ENCODE results near the gene TLE4. TPM values are rescaled to one million over a fixed set of nuclear protein-coding genes. Genes with fewer than 3 reads are reported as not detected.
A peak's percentile ranks its signal among the peaks of the same experiment; 100 is the strongest.
"Not testable (repeated sequence)": the region's sequence is repeated elsewhere in the genome, so short reads cannot be mapped to it uniquely, and the experiment has no call there.

The TLE4 gene
- total and polyA plus RNA-seq, 7 experiments from 2014 or later, result 21.0 to 196 (median 102) TPM

- peaks cover 2 to 33% (median 13%) of the 10 kb centered on the region in 7 donors for H3K4me1 Mint-ChIP-seq
- no peaks in the 10 kb centered on the region for H3K27me3 Mint-ChIP-seq
- peaks cover 0 to 10% (median 0%) of the 10 kb centered on the region in 3 experiments for H3K36me3 ChIP-seq (ENCODE audit: control insufficient read depth in 2 of 3, insufficient read depth in 3 of 3, low read length in 3 of 3)
- no peaks in the 10 kb centered on the region for H3K27me3 ChIP-seq (ENCODE audit: control insufficient read depth in 2 of 2, insufficient read depth in 2 of 2, low read length in 2 of 2)
- H3K27ac ChIP-seq (ENCODE audit: low read depth, low read length), result no peak overlapping the region
- no peak overlapping the region for H3K4me3 ChIP-seq (ENCODE audit: low read length)
- peaks cover 3 to 56% (median 39%) of the 10 kb centered on the region in 5 donors for H3K36me3 Mint-ChIP-seq
- DNase-seq (no peak), ATAC-seq (no peak)
- POLR2A ChIA-PET, result no interaction called here
- no peaks in the 10 kb centered on the region for H3K4me1 ChIP-seq (ENCODE audit: control insufficient read depth in 2 of 2, insufficient read depth in 2 of 2, low read length in 2 of 2)
- H3K4me3 Mint-ChIP-seq, result no peak overlapping the region
- CTCF ChIA-PET, result no interaction called here
- intact Hi-C loops (cut with micrococcal nuclease), result no loop called here
- peak overlapping the region in 1 of 9 donors; percentile 13 for H3K27ac Mint-ChIP-seq
- H3K9me3 Mint-ChIP-seq, result peaks cover 0 to 1% (median 0%) of the 10 kb centered on the region in 11 donors
- H3K9me3 ChIP-seq (ENCODE audit: control insufficient read depth in 2 of 3, low read length in 3 of 3), result no peaks in the 10 kb centered on the region
Observed at GRCh38 chr9:79652598-79652997, 80.8 kb downstream of the TLE4 start.

GRCh38 chr9:79654591-79655382 lies 83.0 kb downstream of the TLE4 start:
- H3K4me1 Mint-ChIP-seq, result peaks cover 2 to 50% (median 23%) of the 10 kb centered on the region in 7 donors
- peaks cover 3 to 68% (median 45%) of the 10 kb centered on the region in 5 donors for H3K36me3 Mint-ChIP-seq
- POLR2A ChIA-PET; intact Hi-C loops (cut with micrococcal nuclease); H3K9me3 ChIP-seq (ENCODE audit: control insufficient read depth in 2 of 3, low read length in 3 of 3); CTCF ChIA-PET; H3K27ac ChIP-seq (ENCODE audit: low read depth, low read length); H3K4me3 ChIP-seq (ENCODE audit: low read length); DNase-seq; H3K4me1 ChIP-seq (ENCODE audit: control insufficient read depth in 2 of 2, insufficient read depth in 2 of 2, low read length in 2 of 2); H3K4me3 Mint-ChIP-seq; H3K27me3 ChIP-seq (ENCODE audit: control insufficient read depth in 2 of 2, insufficient read depth in 2 of 2, low read length in 2 of 2); H3K27me3 Mint-ChIP-seq; H3K9me3 Mint-ChIP-seq; ATAC-seq: not testable (repeated sequence)
- peak overlapping the region in 1 of 9 donors; percentile 44 for H3K27ac Mint-ChIP-seq
- H3K36me3 ChIP-seq (ENCODE audit: control insufficient read depth in 2 of 3, insufficient read depth in 3 of 3, low read length in 3 of 3), result peaks cover 0 to 10% (median 0%) of the 10 kb centered on the region in 3 experiments

DNA sequence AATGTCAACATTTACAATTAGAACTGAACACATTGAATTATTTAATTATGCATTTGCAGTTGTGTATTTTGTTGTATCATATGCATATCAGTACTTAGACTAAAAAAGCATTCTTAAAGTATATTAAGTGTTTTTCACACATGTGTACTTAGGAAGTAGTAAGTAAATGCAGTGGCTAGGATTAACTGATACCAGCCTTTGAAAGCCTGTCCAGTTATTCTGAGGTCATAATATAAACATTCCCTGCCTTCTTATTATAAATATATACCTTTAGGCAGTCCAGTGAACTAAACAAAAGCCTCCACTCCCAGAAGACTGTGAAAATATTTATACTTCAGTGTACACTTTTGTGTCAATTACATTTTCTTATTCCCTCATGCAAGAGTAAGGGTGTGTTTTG lies 83.8 kb downstream of the TLE4 start:
- CTCF ChIA-PET, result no interaction called here
- no peaks in the 10 kb centered on the region for H3K4me1 ChIP-seq (ENCODE audit: control insufficient read depth in 2 of 2, insufficient read depth in 2 of 2, low read length in 2 of 2)
- no peaks in the 10 kb centered on the region for H3K9me3 ChIP-seq (ENCODE audit: control insufficient read depth in 2 of 3, low read length in 3 of 3)
- peaks cover 0 to 52% (median 23%) of the 10 kb centered on the region in 7 donors for H3K4me1 Mint-ChIP-seq
- intact Hi-C loops (cut with micrococcal nuclease), result no loop called here
- peaks cover 3 to 64% (median 40%) of the 10 kb centered on the region in 5 donors for H3K36me3 Mint-ChIP-seq
- H3K4me3 Mint-ChIP-seq, result no peak overlapping the region
- DNase-seq, result no peak
- H3K36me3 ChIP-seq (ENCODE audit: control insufficient read depth in 2 of 3, insufficient read depth in 3 of 3, low read length in 3 of 3), result peaks cover 0 to 10% (median 0%) of the 10 kb centered on the region in 3 experiments
- no peaks in the 10 kb centered on the region for H3K27me3 ChIP-seq (ENCODE audit: control insufficient read depth in 2 of 2, insufficient read depth in 2 of 2, low read length in 2 of 2)
- POLR2A ChIA-PET, result no interaction called here
- H3K4me3 ChIP-seq (ENCODE audit: low read length), result no peak overlapping the region
- no peaks in the 10 kb centered on the region for H3K27me3 Mint-ChIP-seq
- H3K27ac ChIP-seq (ENCODE audit: low read depth, low read length), result no peak overlapping the region
- H3K9me3 Mint-ChIP-seq, result peaks cover 0 to 1% (median 0%) of the 10 kb centered on the region in 11 donors
- no peak for ATAC-seq
- no peak overlapping the region for H3K27ac Mint-ChIP-seq

DNA sequence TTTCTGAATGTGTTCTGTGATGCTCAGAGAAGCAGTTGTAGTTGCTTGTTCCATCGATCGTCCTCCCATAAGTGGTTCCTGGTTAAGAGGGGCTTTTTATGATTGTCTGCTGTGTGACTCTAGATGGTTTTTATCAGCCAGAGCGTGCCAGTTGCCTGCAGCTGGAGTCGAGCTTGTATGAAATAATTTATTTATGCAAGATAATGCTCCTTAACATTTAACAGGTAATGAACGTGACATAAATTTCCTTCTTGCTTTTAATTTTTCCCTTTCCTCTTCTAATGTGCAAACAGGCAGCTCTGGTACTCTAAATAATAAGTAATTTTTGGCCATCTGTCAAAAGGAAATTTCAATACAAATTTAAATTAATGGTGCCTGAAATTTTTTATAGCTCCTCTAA lies 84.4 kb downstream of the TLE4 start:
- Histone ChIP-seq H3K4me3 (ENCODE audit: low read length) (no peak overlapping the region), H3K36me3 (ENCODE audit: control insufficient read depth in 2 of 3, insufficient read depth in 3 of 3, low read length in 3 of 3) (peaks cover 0 to 10% (median 0%) of the 10 kb centered on the region in 3 experiments), H3K27ac (ENCODE audit: low read depth, low read length) (no peak overlapping the region), H3K9me3 (ENCODE audit: control insufficient read depth in 2 of 3, low read length in 3 of 3) (no peaks in the 10 kb centered on the region), H3K4me1 (ENCODE audit: control insufficient read depth in 2 of 2, insufficient read depth in 2 of 2, low read length in 2 of 2) (no peaks in the 10 kb centered on the region), H3K27me3 (ENCODE audit: control insufficient read depth in 2 of 2, insufficient read depth in 2 of 2, low read length in 2 of 2) (no peaks in the 10 kb centered on the region)
- peak overlapping the region in 1 of 9 donors; percentile 18 for H3K27ac Mint-ChIP-seq
- ATAC-seq (no peak), DNase-seq (no peak)
- no peak overlapping the region for H3K4me3 Mint-ChIP-seq
- POLR2A ChIA-PET, result interaction anchor here (1.0 kb wide), 1 partner anchor 84 kb away, joined by 3 read pairs; the partner anchor contains the start of gene TLE4
- intact Hi-C loops (cut with micrococcal nuclease), result no loop called here
- peaks cover 3 to 58% (median 40%) of the 10 kb centered on the region in 5 donors for H3K36me3 Mint-ChIP-seq
- H3K4me1 Mint-ChIP-seq, result peaks cover 0 to 52% (median 23%) of the 10 kb centered on the region in 7 donors
- CTCF ChIA-PET, result no interaction called here
- H3K27me3 Mint-ChIP-seq, result no peaks in the 10 kb centered on the region
- peaks cover 0 to 1% (median 0%) of the 10 kb centered on the region in 11 donors for H3K9me3 Mint-ChIP-seq

GRCh38 chr9:79657891-79658290 lies 86.1 kb downstream of the TLE4 start:
- no peaks in the 10 kb centered on the region for H3K27me3 Mint-ChIP-seq
- peaks cover 3 to 49% (median 40%) of the 10 kb centered on the region in 5 donors for H3K36me3 Mint-ChIP-seq
- ChIA-PET CTCF (interaction anchor here (0.6 kb wide), 1 partner anchor 1741 kb away, joined by 3 read pairs; no protein-coding TSS in a partner anchor), POLR2A (no interaction called here)
- H3K4me3 Mint-ChIP-seq, result no peak overlapping the region
- Histone ChIP-seq H3K4me1 (ENCODE audit: control insufficient read depth in 2 of 2, insufficient read depth in 2 of 2, low read length in 2 of 2) (peaks cover 5 to 9% of the 10 kb centered on the region in 2 donors), H3K36me3 (ENCODE audit: control insufficient read depth in 2 of 3, insufficient read depth in 3 of 3, low read length in 3 of 3) (peaks cover 0 to 5% (median 0%) of the 10 kb centered on the region in 3 experiments), H3K27ac (ENCODE audit: low read depth, low read length) (no peak overlapping the region), H3K27me3 (ENCODE audit: control insufficient read depth in 2 of 2, insufficient read depth in 2 of 2, low read length in 2 of 2) (no peaks in the 10 kb centered on the region), H3K4me3 (ENCODE audit: low read length) (no peak overlapping the region), H3K9me3 (ENCODE audit: control insufficient read depth in 2 of 3, low read length in 3 of 3) (no peaks in the 10 kb centered on the region)
- intact Hi-C loops (cut with micrococcal nuclease), result no loop called here
- DNase-seq (no peak), ATAC-seq (no peak)
- H3K4me1 Mint-ChIP-seq, result peaks cover 9 to 65% (median 37%) of the 10 kb centered on the region in 7 donors
- H3K9me3 Mint-ChIP-seq, result peaks cover 0 to 1% (median 0%) of the 10 kb centered on the region in 11 donors
- H3K27ac Mint-ChIP-seq, result no peak overlapping the region

GRCh38 chr9:79658926-79659325 lies 87.2 kb downstream of the TLE4 start:
- peaks cover 5 to 9% of the 10 kb centered on the region in 2 donors for H3K4me1 ChIP-seq (ENCODE audit: control insufficient read depth in 2 of 2, insufficient read depth in 2 of 2, low read length in 2 of 2)
- Mint-ChIP-seq H3K36me3 (peaks cover 3 to 39% (median 29%) of the 10 kb centered on the region in 5 donors), H3K4me1 (peaks cover 13 to 64% (median 33%) of the 10 kb centered on the region in 7 donors), H3K27me3 (no peaks in the 10 kb centered on the region), H3K4me3 (no peak overlapping the region), H3K9me3 (peaks cover 0 to 1% (median 0%) of the 10 kb centered on the region in 11 donors), H3K27ac (peak overlapping the region in 1 of 9 donors; percentile 28)
- DNase-seq (no peak), ATAC-seq (no peak)
- ChIA-PET CTCF (no interaction called here), POLR2A (interaction anchor here (1.0 kb wide), 1 partner anchor 87 kb away, joined by 4 read pairs; the partner anchor contains the start of gene TLE4)
- H3K27me3 ChIP-seq (ENCODE audit: control insufficient read depth in 2 of 2, insufficient read depth in 2 of 2, low read length in 2 of 2), result no peaks in the 10 kb centered on the region
- H3K27ac ChIP-seq (ENCODE audit: low read depth, low read length), result no peak overlapping the region
- no peak overlapping the region for H3K4me3 ChIP-seq (ENCODE audit: low read length)
- H3K36me3 ChIP-seq (ENCODE audit: control insufficient read depth in 2 of 3, insufficient read depth in 3 of 3, low read length in 3 of 3), result peaks cover 0 to 5% (median 0%) of the 10 kb centered on the region in 3 experiments
- intact Hi-C loops (cut with micrococcal nuclease), result no loop called here
- H3K9me3 ChIP-seq (ENCODE audit: control insufficient read depth in 2 of 3, low read length in 3 of 3), result no peaks in the 10 kb centered on the region

Measured in naive thymus-derived CD4-positive, alpha-beta T cell (primary cell).